Gastroesophageal sphincter (tissue), 4 donors: Measurements from ENCODE around the gene ZCCHC7. TPM values are rescaled to one million over a fixed set of nuclear protein-coding genes. Genes with fewer than 3 reads are reported as not detected.
"Not testable (repeated sequence)": the region's sequence is repeated elsewhere in the genome, so short reads cannot be mapped to it uniquely, and the experiment has no call there.

Experiments
- ATAC-seq: fragments of 150-250 bp; one replicate; pipeline ENCODE4 v1.9.1; 2016; ENCODE audit warnings: mild to moderate bottlenecking, moderate library complexity
- H3K27ac ChIP-seq, 4 donors: fragments of 200-600 bp; sonication (generic) in 3 of 4; 1 replicate in 3 of 4; 2 replicates in 1 of 4; pipeline ENCODE4 v1.5.1; 2016 to 2019
- H3K27me3 ChIP-seq: fragments of 200-600 bp; sonication (generic); one replicate; pipeline ENCODE4 v1.5.1; 2019
- H3K36me3 ChIP-seq, 2 donors: fragments of 200-600 bp; sonication (generic); one replicate each; pipeline ENCODE4 v1.5.1; 2019; ENCODE audit warnings: control low read depth in 1 of 2
- H3K4me1 ChIP-seq, 3 donors: fragments of 200-600 bp; sonication (generic); 1 replicate in 2 of 3; 2 replicates in 1 of 3; pipeline ENCODE4 v1.5.1; 2016 to 2019; ENCODE audit warnings: control low read depth in 2 of 3
- H3K4me3 ChIP-seq, 2 donors: fragments of 200-600 bp; sonication (generic); one replicate each; pipeline ENCODE4 v1.5.1; 2019; ENCODE audit warnings: mild to moderate bottlenecking in 1 of 2, moderate library complexity in 1 of 2
- H3K9me3 ChIP-seq, 3 donors: fragments of 200-600 bp; sonication (generic); one replicate each; pipeline ENCODE4 v1.5.1; 2017 to 2019; ENCODE audit warnings: control low read depth in 2 of 3
- CTCF ChIP-seq, 4 experiments: fragments of 200-600 bp in 2 of 4; fragments of 450-650 bp in 2 of 4; sonication (generic) in 1 of 4; IDR thresholded peaks; one replicate each; pipeline ENCODE4 v1.5.1; 2017 to 2019; ENCODE audit warnings: antibody characterized with exemption in 4 of 4, mild to moderate bottlenecking in 2 of 4, moderate library complexity in 2 of 4
- EP300 ChIP-seq: sonication (generic); formaldehyde crosslinking; IDR thresholded peaks from one replicate; pipeline ENCODE4 v1.6.1; 2017; ENCODE audit warnings: antibody characterized with exemption, mild to moderate bottlenecking
- POLR2A ChIP-seq, 2 donors: fragments of 450-650 bp; IDR thresholded peaks; one replicate each; pipeline ENCODE4 v1.6.1; 2017; ENCODE audit warnings: antibody characterized with exemption in 2 of 2, mild to moderate bottlenecking in 2 of 2, moderate library complexity in 1 of 2
- POLR2AphosphoS5 ChIP-seq: sonication (generic); formaldehyde crosslinking; IDR thresholded peaks from one replicate; pipeline ENCODE4 v1.6.1; 2017; ENCODE audit warnings: antibody characterized with exemption
- WGBS, 2 donors: methylation state at CpG; one replicate each; pipeline ENCODE4 v1.1.5; 2018; ENCODE audit warnings: low coverage in 1 of 2; 5-methylcytosine and 5-hydroxymethylcytosine counted together
- total RNA-seq, 4 donors: library from RNA; depleted of rRNA; stranded (reverse); fragments of >200 nt; gene quantifications; one replicate each; pipeline ENCODE4 v1.1.0, GENCODE V29; 2016

Gene ZCCHC7
- total RNA-seq, 4 donors from 2014 or later, result 12.1 to 23.5 (median 17.6) TPM

GRCh38 chr9:37198039-37198729, 77.8 kb downstream of the ZCCHC7 start:
- 54 to 83% methylated on average over 1 to 2 of the region's 2 CpGs for WGBS, 2 donors
- Histone ChIP-seq H3K27ac (no peak overlapping the region), H3K36me3 (no peaks in the 10 kb centered on the region), H3K9me3 (no peaks in the 10 kb centered on the region), H3K4me1 (peaks cover 0 to 25% (median 0%) of the 10 kb centered on the region in 3 donors), H3K27me3 (no peaks in the 10 kb centered on the region), H3K4me3 (no peak overlapping the region)
- no peak for ATAC-seq
- TF ChIP-seq POLR2A (IDR thresholded peaks at IDR 0.05), result no peak

DNA sequence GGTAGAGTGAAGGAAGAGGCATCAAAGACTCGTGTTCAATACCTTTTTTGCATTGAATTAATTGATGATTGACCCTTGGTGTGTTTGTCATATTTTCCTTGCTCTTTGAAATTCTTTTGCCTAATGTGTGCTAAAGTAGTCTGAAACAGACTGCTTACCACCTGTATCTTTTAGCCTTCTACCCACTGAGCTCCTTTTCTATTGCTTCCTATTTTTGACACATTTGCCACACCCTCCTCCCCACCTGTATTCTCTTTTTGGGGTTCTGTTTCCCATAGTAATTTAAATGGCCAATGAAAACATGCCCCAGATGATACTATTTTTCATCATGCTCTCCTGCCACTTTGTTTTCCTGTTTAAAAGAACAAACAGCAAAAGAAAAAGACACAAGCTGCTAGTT, 78.5 kb downstream of the ZCCHC7 start:
- peaks cover 0 to 25% (median 0%) of the 10 kb centered on the region in 3 donors for H3K4me1 ChIP-seq
- H3K27me3 ChIP-seq, result no peaks in the 10 kb centered on the region
- H3K4me3 ChIP-seq, result no peak overlapping the region
- no peak overlapping the region for H3K27ac ChIP-seq
- TF ChIP-seq CTCF (IDR thresholded peaks at IDR 0.05) (no peak), EP300 (no peak)
- WGBS, 2 donors, result 83 to 86% methylated on average over 1 of the region's 1 CpG
- H3K9me3 ChIP-seq, result no peaks in the 10 kb centered on the region
- no peak for ATAC-seq
- no peaks in the 10 kb centered on the region for H3K36me3 ChIP-seq

DNA sequence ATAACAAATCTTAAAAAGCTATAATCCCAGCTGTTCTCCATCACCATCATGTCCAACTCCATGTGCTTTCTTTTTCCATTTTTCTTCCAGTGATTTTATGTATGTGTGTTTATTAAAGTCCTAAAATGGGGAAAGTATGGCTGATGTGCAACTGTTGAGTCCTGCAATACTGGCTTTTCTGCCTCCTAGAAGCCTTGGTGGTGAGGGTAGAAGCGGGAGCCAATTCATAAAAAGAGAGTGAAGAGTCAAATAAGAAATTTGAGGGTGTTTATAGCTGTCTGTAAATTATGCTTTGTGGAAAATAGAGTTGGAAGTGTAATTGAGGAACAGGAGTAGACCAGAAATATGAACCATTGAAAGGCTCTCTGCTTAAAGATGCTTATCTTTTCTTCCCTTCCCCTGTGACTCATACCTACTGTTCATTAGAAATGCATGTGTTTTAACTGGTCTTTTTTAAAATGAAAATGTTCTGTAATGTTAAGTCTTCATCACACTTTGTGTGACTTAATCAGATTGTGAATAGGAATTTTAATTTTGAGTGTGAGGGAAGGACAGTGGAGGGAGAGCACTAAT, 80.1 kb downstream of the ZCCHC7 start:
- ATAC-seq, result no peak

GRCh38 chr9:37201581-37201980, 81.2 kb downstream of the ZCCHC7 start:
- peaks cover 0 to 17% (median 0%) of the 10 kb centered on the region in 3 donors for H3K4me1 ChIP-seq
- no peak overlapping the region for H3K27ac ChIP-seq
- peaks cover 0 to 5% of the 10 kb centered on the region in 2 donors for H3K36me3 ChIP-seq
- TF ChIP-seq EP300, result no peak
- TF ChIP-seq POLR2AphosphoS5, result no peak
- TF ChIP-seq CTCF (IDR thresholded peaks at IDR 0.05), result no peak
- TF ChIP-seq POLR2A (IDR thresholded peaks at IDR 0.05), result no peak
- no peak for ATAC-seq
- peaks cover 0 to 6% (median 0%) of the 10 kb centered on the region in 3 donors for H3K9me3 ChIP-seq
- H3K27me3 ChIP-seq, result no peaks in the 10 kb centered on the region
- 87 to 100% methylated on average over 1 of the region's 1 CpG for WGBS, 2 donors
- H3K4me3 ChIP-seq, result no peak overlapping the region

More for the DNA sequence above, 80.1 kb downstream of the ZCCHC7 start:
- H3K27ac ChIP-seq, result no peak overlapping the region
- TF ChIP-seq POLR2AphosphoS5 (no peak), POLR2A (IDR thresholded peaks at IDR 0.05) (no peak), EP300 (no peak)
- H3K27me3 ChIP-seq, result no peaks in the 10 kb centered on the region
- H3K4me1 ChIP-seq, result peaks cover 0 to 25% (median 0%) of the 10 kb centered on the region in 3 donors
- H3K36me3 ChIP-seq, result no peaks in the 10 kb centered on the region
- no peak overlapping the region for H3K4me3 ChIP-seq
- H3K9me3 ChIP-seq, result peaks cover 0 to 6% (median 0%) of the 10 kb centered on the region in 3 donors
- WGBS, 2 donors, result 57% methylated on average over 1 of the region's 1 CpG; no CpG with 5 or more reads in 1 of the 2 donors

GRCh38 chr9:37202091-37202490, 81.7 kb downstream of the ZCCHC7 start:
- Histone ChIP-seq H3K4me1 (peaks cover 0 to 12% (median 0%) of the 10 kb centered on the region in 3 donors), H3K27ac (no peak overlapping the region), H3K36me3 (peaks cover 0 to 7% of the 10 kb centered on the region in 2 donors), H3K27me3 (no peaks in the 10 kb centered on the region), H3K9me3 (peaks cover 0 to 6% (median 0%) of the 10 kb centered on the region in 3 donors), H3K4me3 (no peak overlapping the region)
- TF ChIP-seq EP300 (no peak), POLR2AphosphoS5 (no peak), POLR2A (IDR thresholded peaks at IDR 0.05) (no peak), CTCF (IDR thresholded peaks at IDR 0.05) (no peak)
- no peak for ATAC-seq

DNA sequence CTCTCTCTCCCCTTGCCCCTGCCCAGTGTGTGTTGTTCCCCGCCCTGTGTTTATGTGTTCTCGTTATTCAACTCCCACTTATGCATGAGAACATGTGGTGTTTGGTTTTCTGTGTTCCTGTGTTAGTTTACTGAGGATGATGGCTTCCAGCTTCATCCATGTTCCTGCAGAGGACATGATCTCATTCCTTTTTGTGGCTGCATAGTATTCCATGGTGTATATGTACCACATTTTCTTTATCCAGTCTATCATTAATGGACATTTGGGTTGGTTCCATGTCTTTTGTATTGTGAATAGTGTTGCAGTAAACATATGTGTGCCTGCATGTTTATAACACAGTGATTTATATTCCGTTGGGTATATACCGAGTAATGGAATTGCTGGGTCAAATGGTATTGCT, 83.1 kb downstream of the ZCCHC7 start:
- H3K27ac ChIP-seq, result not testable (repeated sequence)

More for the DNA sequence above, 83.1 kb downstream of the ZCCHC7 start:
- not testable (repeated sequence) for H3K9me3 ChIP-seq, H3K4me1 ChIP-seq, H3K4me3 ChIP-seq, H3K27me3 ChIP-seq, ATAC-seq
- 93 to 98% methylated on average over 4 of the region's 4 CpGs for WGBS, 2 donors
- peaks cover 0 to 13% of the 10 kb centered on the region in 2 donors for H3K36me3 ChIP-seq
